ENCODE data around the gene ZNF688. TPM values are rescaled to one million over a fixed set of nuclear protein-coding genes. Genes with fewer than 3 reads are reported as not detected.
"Not testable (repeated sequence)": the region's sequence is repeated elsewhere in the genome, so short reads cannot be mapped to it uniquely, and the experiment has no call there.

The ZNF688 gene
- total and polyA plus RNA-seq, 9 donors: 7.0 to 14.6 (median 9.4) TPM

GRCh38 chr16:30526137-30526822 lies 45.2 kb downstream of the ZNF688 start, which contains the start of gene ZNF768:
TSS of gene ZNF768 (minus strand) at chr16:30526566. CDS start at chr16:30526413, 153 bp downstream.
- WGBS (ENCODE audit: insufficient coverage): under 1% methylated on average over 67 of the region's 73 CpGs

GRCh38 chr16:30525844-30526136 lies 45.7 kb downstream of the ZNF688 start:
- Histone ChIP-seq H3K27ac (ENCODE audit: low read length) (peak overlapping the region; percentile 64), H3K4me1 (ENCODE audit: control insufficient read depth, insufficient read depth, low read length) (peaks cover 33% of the 10 kb centered on the region), H3K9me3 (replicated peaks; ENCODE audit: control insufficient read depth, low read depth, low read length) (no peaks in the 10 kb centered on the region), H3K36me3 (ENCODE audit: control insufficient read depth, insufficient read depth, low read length) (peaks cover 20% of the 10 kb centered on the region), H3K27me3 (ENCODE audit: control insufficient read depth, insufficient read depth, low read length) (no peaks in the 10 kb centered on the region), H3K4me3 (ENCODE audit: low read length) (peak overlapping the region; percentile 92)
- WGBS (ENCODE audit: insufficient coverage): 63% methylated on average over 4 of the region's 4 CpGs
- no peak for DNase-seq

More at GRCh38 chr16:30526137-30526822, 45.2 kb downstream of the ZNF688 start, which contains the start of gene ZNF768:
- DNase-seq: peak; percentile 46
- peak within 1 kb of the TSS; percentile 100 for H3K27ac ChIP-seq (ENCODE audit: low read length)
- H3K36me3 ChIP-seq (ENCODE audit: control insufficient read depth, insufficient read depth, low read length): peaks cover 25% of the 10 kb centered on the region
- H3K4me3 ChIP-seq (ENCODE audit: low read length): peak within 1 kb of the TSS; percentile 92
- no peaks in the 10 kb centered on the region for H3K9me3 ChIP-seq (replicated peaks; ENCODE audit: control insufficient read depth, low read depth, low read length)
- peaks cover 33% of the 10 kb centered on the region for H3K4me1 ChIP-seq (ENCODE audit: control insufficient read depth, insufficient read depth, low read length)
- H3K27me3 ChIP-seq (ENCODE audit: control insufficient read depth, insufficient read depth, low read length): no peaks in the 10 kb centered on the region

- DNase-seq: no peak
- Histone ChIP-seq H3K27ac (ENCODE audit: low read length) (no peak overlapping the region), H3K36me3 (ENCODE audit: control insufficient read depth, insufficient read depth, low read length) (peaks cover 15% of the 10 kb centered on the region), H3K4me3 (ENCODE audit: low read length) (no peak overlapping the region), H3K27me3 (ENCODE audit: control insufficient read depth, insufficient read depth, low read length) (no peaks in the 10 kb centered on the region), H3K9me3 (replicated peaks; ENCODE audit: control insufficient read depth, low read depth, low read length) (no peaks in the 10 kb centered on the region), H3K4me1 (ENCODE audit: control insufficient read depth, insufficient read depth, low read length) (peaks cover 33% of the 10 kb centered on the region)
- WGBS (ENCODE audit: insufficient coverage): 95% methylated on average over 55 of the region's 60 CpGs
Observed at GRCh38 chr16:30524575-30525568, 46.6 kb downstream of the ZNF688 start.

GRCh38 chr16:30523768-30524574 lies 47.5 kb downstream of the ZNF688 start:
- WGBS (ENCODE audit: insufficient coverage): 68% methylated on average over 15 of the region's 26 CpGs
- Histone ChIP-seq H3K4me3 (ENCODE audit: low read length) (no peak overlapping the region), H3K27ac (ENCODE audit: low read length) (no peak overlapping the region), H3K4me1 (ENCODE audit: control insufficient read depth, insufficient read depth, low read length) (peaks cover 30% of the 10 kb centered on the region), H3K9me3 (replicated peaks; ENCODE audit: control insufficient read depth, low read depth, low read length) (no peaks in the 10 kb centered on the region), H3K27me3 (ENCODE audit: control insufficient read depth, insufficient read depth, low read length) (no peaks in the 10 kb centered on the region), H3K36me3 (ENCODE audit: control insufficient read depth, insufficient read depth, low read length) (peaks cover 15% of the 10 kb centered on the region)
- no peak for DNase-seq

GRCh38 chr16:30522702-30523463 lies 48.6 kb downstream of the ZNF688 start:
- WGBS (ENCODE audit: insufficient coverage): 92% methylated on average over 5 of the region's 12 CpGs
- not testable (repeated sequence) for H3K4me3 ChIP-seq (ENCODE audit: low read length); H3K9me3 ChIP-seq (replicated peaks; ENCODE audit: control insufficient read depth, low read depth, low read length); H3K27me3 ChIP-seq (ENCODE audit: control insufficient read depth, insufficient read depth, low read length); H3K27ac ChIP-seq (ENCODE audit: low read length); DNase-seq
- Histone ChIP-seq H3K4me1 (ENCODE audit: control insufficient read depth, insufficient read depth, low read length) (peaks cover 26% of the 10 kb centered on the region), H3K36me3 (ENCODE audit: control insufficient read depth, insufficient read depth, low read length) (peaks cover 15% of the 10 kb centered on the region)

GRCh38 chr16:30521873-30522641 lies 49.5 kb downstream of the ZNF688 start:
- no peaks in the 10 kb centered on the region for H3K27me3 ChIP-seq (ENCODE audit: control insufficient read depth, insufficient read depth, low read length)

GRCh38 chr16:30521476-30521872 lies 50.0 kb downstream of the ZNF688 start:
- H3K36me3 ChIP-seq (ENCODE audit: control insufficient read depth, insufficient read depth, low read length): peaks cover 15% of the 10 kb centered on the region
- H3K4me1 ChIP-seq (ENCODE audit: control insufficient read depth, insufficient read depth, low read length): peaks cover 20% of the 10 kb centered on the region
- no peaks in the 10 kb centered on the region for H3K27me3 ChIP-seq (ENCODE audit: control insufficient read depth, insufficient read depth, low read length)
- H3K9me3 ChIP-seq (replicated peaks; ENCODE audit: control insufficient read depth, low read depth, low read length): no peaks in the 10 kb centered on the region
- 95% methylated on average over 7 of the region's 7 CpGs for WGBS (ENCODE audit: insufficient coverage)
- H3K4me3 ChIP-seq (ENCODE audit: low read length): no peak overlapping the region
- DNase-seq: no peak
- no peak overlapping the region for H3K27ac ChIP-seq (ENCODE audit: low read length)

More at GRCh38 chr16:30521873-30522641, 49.5 kb downstream of the ZNF688 start:
- Histone ChIP-seq H3K4me3 (ENCODE audit: low read length) (no peak overlapping the region), H3K36me3 (ENCODE audit: control insufficient read depth, insufficient read depth, low read length) (peaks cover 15% of the 10 kb centered on the region), H3K27ac (ENCODE audit: low read length) (no peak overlapping the region), H3K9me3 (replicated peaks; ENCODE audit: control insufficient read depth, low read depth, low read length) (no peaks in the 10 kb centered on the region), H3K4me1 (ENCODE audit: control insufficient read depth, insufficient read depth, low read length) (peaks cover 20% of the 10 kb centered on the region)
- no peak for DNase-seq
- WGBS (ENCODE audit: insufficient coverage): 47% methylated on average over 8 of the region's 11 CpGs

Data from muscle of leg (tissue), 11 donors.